B cell (primary cell): ENCODE data around the gene EMX1. TPM values are rescaled to one million over a fixed set of nuclear protein-coding genes. Genes with fewer than 3 reads are reported as not detected.

Source experiments
- ATAC-seq: fragments of 200-7000 bp; cut with Tn5 transposase; one replicate; pipeline ENCODE4 v1.10.0; 2021; ENCODE audit warnings: low read depth, mild to moderate bottlenecking, moderate number of reproducible peaks, moderate library complexity
- CTCF ChIA-PET: fragments of 350-600 bp; sonication (Branson Sonifier 250); formaldehyde crosslinking; loops from one replicate; lab custom pipeline; 2021; ENCODE audit warnings: antibody characterized with exemption, inconsistent platforms; lab: Charles Lee
- POLR2A ChIA-PET: fragments of 350-600 bp; sonication (Branson Sonifier 250); formaldehyde crosslinking; loops from one replicate; lab custom pipeline; 2021; ENCODE audit warnings: antibody characterized with exemption; lab: Charles Lee
- DNase-seq: peaks from one replicate; pipeline ENCODE4 v3.0.0; 2013
- H2AFZ ChIP-seq: 2 replicates; pipeline ENCODE4 v1.6.1; 2012; ENCODE audit warnings: mild to moderate bottlenecking, low read depth, low read length; ENCODE audit not compliant: insufficient read depth, poor library complexity, severe bottlenecking
- H3K27ac ChIP-seq, 2 donors: 1 replicate in 1 of 2; 2 replicates in 1 of 2; pipeline ENCODE4 v1.5.1; 2012 to 2013; ENCODE audit warnings: low read length in 2 of 2, mild to moderate bottlenecking in 2 of 2, moderate library complexity in 1 of 2
- H3K27me3 ChIP-seq, 4 experiments: fragments of 200-600 bp in 1 of 4; sonication (generic) in 1 of 4; replicated peaks in 1 of 4; 1 replicate in 2 of 4; 2 replicates in 2 of 4; pipeline versions ENCODE4 v1.6.1 to v1.7.0; 2013 to 2016; ENCODE audit warnings: low read length in 3 of 4, mild to moderate bottlenecking in 2 of 4, mixed read lengths in 1 of 4, moderate library complexity in 1 of 4; ENCODE audit not compliant: insufficient read depth in 4 of 4, control insufficient read depth in 3 of 4; ENCODE audit errors: control extremely low read depth in 1 of 4
- H3K36me3 ChIP-seq, 2 experiments: replicated peaks in 1 of 2; 1 replicate in 1 of 2; 2 replicates in 1 of 2; pipeline versions ENCODE4 v1.6.1 to v1.7.1; 2013; ENCODE audit warnings: low read length in 1 of 2; ENCODE audit not compliant: insufficient read depth in 2 of 2, control insufficient read depth in 1 of 2; ENCODE audit errors: control extremely low read depth in 1 of 2, extremely low read depth in 1 of 2
- H3K4me1 ChIP-seq, 2 donors: fragments of 200-600 bp in 1 of 2; sonication (generic) in 1 of 2; 1 replicate in 1 of 2; 2 replicates in 1 of 2; pipeline versions ENCODE4 v1.5.1 to v1.6.1; 2013 to 2017; ENCODE audit warnings: low read length in 2 of 2; ENCODE audit not compliant: control insufficient read depth in 2 of 2, insufficient read depth in 2 of 2
- H3K4me2 ChIP-seq: replicated peaks from 2 replicates; pipeline ENCODE3; 2012; ENCODE audit warnings: mild to moderate bottlenecking, low read depth, low read length; ENCODE audit not compliant: poor library complexity, severe bottlenecking
- H3K4me3 ChIP-seq, 5 experiments: fragments of 200-600 bp in 1 of 5; sonication (generic) in 1 of 5; 1 replicate in 3 of 5; 2 replicates in 2 of 5; pipeline versions ENCODE4 v1.5.1 to v1.7.0; 2011 to 2016; ENCODE audit warnings: low read length in 4 of 5, mild to moderate bottlenecking in 4 of 5, low read depth in 2 of 5, control low read depth in 1 of 5, moderate library complexity in 1 of 5; ENCODE audit not compliant: insufficient read depth in 1 of 5; ENCODE audit errors: control extremely low read depth in 1 of 5, extremely low read depth in 1 of 5
- H3K79me2 ChIP-seq: fragments of 200-600 bp; sonication (generic); one replicate; pipeline ENCODE4 v1.6.0; 2016; ENCODE audit warnings: low read length; ENCODE audit not compliant: control insufficient read depth, insufficient read depth
- H3K9ac ChIP-seq: fragments of 200-600 bp; sonication (generic); 2 replicates; pipeline ENCODE4 v1.6.1; 2017; ENCODE audit warnings: mild to moderate bottlenecking, low read length, moderate library complexity
- H3K9me3 ChIP-seq, 3 donors: one replicate each; pipeline versions ENCODE4 v1.6.1 to v1.7.1; 2013; ENCODE audit warnings: low read length in 2 of 3; ENCODE audit not compliant: control insufficient read depth in 2 of 3, insufficient read depth in 1 of 3; ENCODE audit errors: control extremely low read depth in 1 of 3
- H4K20me1 ChIP-seq: 2 replicates; pipeline ENCODE4 v1.6.0; 2012; ENCODE audit warnings: mild to moderate bottlenecking, low read length; ENCODE audit not compliant: insufficient read depth, control insufficient read depth, poor library complexity, severe bottlenecking
- H3K27ac Mint-ChIP-seq: one replicate; pipeline ENCODE4 v1.8.0; 2021; ENCODE audit warnings: mixed read lengths
- H3K27me3 Mint-ChIP-seq: one replicate; pipeline ENCODE4 v1.8.0; 2021; ENCODE audit warnings: mixed read lengths
- H3K4me1 Mint-ChIP-seq: one replicate; pipeline ENCODE4 v1.8.0; 2021; ENCODE audit warnings: mixed read lengths
- H3K4me3 Mint-ChIP-seq: one replicate; pipeline ENCODE4 v1.8.0; 2021; ENCODE audit warnings: mixed read lengths
- H3K9me3 Mint-ChIP-seq: one replicate; pipeline ENCODE4 v1.8.0; 2022; ENCODE audit warnings: mixed read lengths; ENCODE audit not compliant: insufficient read depth
- EZH2 ChIP-seq: IDR thresholded peaks from 2 replicates; pipeline ENCODE4 v1.6.1; 2012; ENCODE audit warnings: borderline replicate concordance, low read depth, mild to moderate bottlenecking, moderate library complexity, low read length; ENCODE audit not compliant: insufficient read depth, poor library complexity, severe bottlenecking
- WGBS: methylation state at CpG from one replicate; pipeline ENCODE4 v1.1.5; 2013; ENCODE audit warnings: missing lambda C conversion rate; ENCODE audit not compliant: insufficient coverage; 5-methylcytosine and 5-hydroxymethylcytosine counted together
- intact Hi-C: fragments of 100-400 bp; cut with micrococcal nuclease; formaldehyde crosslinking; loops from one replicate; pipeline ENCODE4 v1.10.0; 2022
- polyA plus RNA-seq: library from polyadenylated mRNA; depleted of rRNA; stranded (reverse); fragments of >200 nt; gene quantifications from 2 replicates; pipeline ENCODE4 v1.2.3, GENCODE V29; 2012
- total RNA-seq, 2 donors: library from RNA; stranded (reverse); fragments of 120-200 nt in 1 of 2; gene quantifications; 1 replicate in 1 of 2; 2 replicates in 1 of 2; pipeline versions ENCODE4 v1.2.3 to v1.2.4, GENCODE V29; 2013 to 2022
- TF ChIP-seq, protein P1 (sequence below): fragments of 200-600 bp; IDR thresholded peaks from one replicate; pipeline ENCODE4 v1.8.0; 2022; ENCODE audit warnings: antibody characterized with exemption, mild to moderate bottlenecking

EMX1 gene
- total and polyA plus RNA-seq, 2 donors (not counting 1 experiment from before 2014, with no cell fraction given): not detected

DNA sequence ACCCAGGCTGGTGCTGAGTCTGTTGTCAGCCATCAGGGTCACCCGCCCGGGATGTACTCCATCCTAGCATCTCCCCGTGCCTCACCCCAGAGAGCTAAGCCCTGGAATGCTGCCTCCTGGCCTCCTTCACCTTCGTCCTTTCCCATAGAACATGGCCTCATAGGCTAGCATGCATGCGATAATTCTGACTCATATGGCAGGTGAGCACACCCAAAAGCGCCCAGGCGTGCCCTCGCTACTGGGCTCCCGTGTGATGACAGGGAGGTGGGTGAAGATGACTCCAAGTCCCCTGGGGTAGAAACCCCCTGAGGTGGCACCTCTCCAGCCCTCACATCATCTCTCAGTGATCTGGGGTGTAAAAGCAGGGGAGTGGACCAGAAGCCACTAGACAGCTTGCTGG lies 22.8 kb upstream of the EMX1 start:
- Histone ChIP-seq H4K20me1 (no peaks in the 10 kb centered on the region), H3K79me2 (no peaks in the 10 kb centered on the region), H3K36me3 (no peaks in the 10 kb centered on the region), H2AFZ (no peak overlapping the region), H3K9me3 (peaks cover 0 to 6% (median 0%) of the 10 kb centered on the region in 3 donors), H3K27me3 (peaks cover 0 to 69% (median 18%) of the 10 kb centered on the region in 4 experiments), H3K27ac (no peak overlapping the region), H3K9ac (no peak overlapping the region), H3K4me2 (no peak overlapping the region), H3K4me1 (no peaks in the 10 kb centered on the region), H3K4me3 (no peak overlapping the region)
- ChIA-PET CTCF (interaction anchor here (3.4 kb wide), 1 partner anchor 282 kb away, joined by 45 read pairs; no protein-coding TSS in a partner anchor), POLR2A (no interaction called here)
- Mint-ChIP-seq H3K4me3 (no peak overlapping the region), H3K27ac (no peak overlapping the region), H3K9me3 (no peaks in the 10 kb centered on the region), H3K27me3 (peaks cover 55% of the 10 kb centered on the region), H3K4me1 (no peaks in the 10 kb centered on the region)
- TF ChIP-seq, protein P1, sequence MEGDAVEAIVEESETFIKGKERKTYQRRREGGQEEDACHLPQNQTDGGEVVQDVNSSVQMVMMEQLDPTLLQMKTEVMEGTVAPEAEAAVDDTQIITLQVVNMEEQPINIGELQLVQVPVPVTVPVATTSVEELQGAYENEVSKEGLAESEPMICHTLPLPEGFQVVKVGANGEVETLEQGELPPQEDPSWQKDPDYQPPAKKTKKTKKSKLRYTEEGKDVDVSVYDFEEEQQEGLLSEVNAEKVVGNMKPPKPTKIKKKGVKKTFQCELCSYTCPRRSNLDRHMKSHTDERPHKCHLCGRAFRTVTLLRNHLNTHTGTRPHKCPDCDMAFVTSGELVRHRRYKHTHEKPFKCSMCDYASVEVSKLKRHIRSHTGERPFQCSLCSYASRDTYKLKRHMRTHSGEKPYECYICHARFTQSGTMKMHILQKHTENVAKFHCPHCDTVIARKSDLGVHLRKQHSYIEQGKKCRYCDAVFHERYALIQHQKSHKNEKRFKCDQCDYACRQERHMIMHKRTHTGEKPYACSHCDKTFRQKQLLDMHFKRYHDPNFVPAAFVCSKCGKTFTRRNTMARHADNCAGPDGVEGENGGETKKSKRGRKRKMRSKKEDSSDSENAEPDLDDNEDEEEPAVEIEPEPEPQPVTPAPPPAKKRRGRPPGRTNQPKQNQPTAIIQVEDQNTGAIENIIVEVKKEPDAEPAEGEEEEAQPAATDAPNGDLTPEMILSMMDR: no peak
- TF ChIP-seq EZH2: no peak
- intact Hi-C loops: no loop called here
- DNase-seq (no peak), ATAC-seq (no peak)
- WGBS: 93% methylated on average over 6 of the region's 9 CpGs

DNA sequence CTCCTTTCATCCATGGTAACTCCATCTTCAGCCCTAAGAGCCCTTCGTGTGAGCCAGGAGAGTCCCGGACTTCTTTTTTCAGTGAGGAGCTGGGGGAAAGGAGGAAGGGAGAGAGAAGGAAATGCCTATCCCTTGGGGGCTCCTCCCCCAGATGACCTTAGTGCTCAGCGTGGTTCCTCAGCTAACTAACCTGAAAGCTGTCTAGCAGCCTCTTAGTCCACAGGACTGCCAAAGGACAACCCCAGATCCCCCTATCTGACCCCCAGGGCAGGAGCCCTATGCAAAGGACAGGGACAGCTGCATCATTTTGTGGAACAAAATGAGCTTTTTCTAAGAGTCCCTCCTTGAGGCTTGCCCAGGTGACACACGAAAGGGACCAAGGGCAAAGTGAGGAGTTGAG lies 22.2 kb upstream of the EMX1 start:
- no peak overlapping the region for H2AFZ ChIP-seq
- no peak overlapping the region for H3K4me3 ChIP-seq
- H3K27me3 ChIP-seq: peaks cover 0 to 65% (median 16%) of the 10 kb centered on the region in 4 experiments
- H3K9me3 ChIP-seq: peaks cover 0 to 6% (median 0%) of the 10 kb centered on the region in 3 donors
- H3K27ac ChIP-seq: no peak overlapping the region
- H3K79me2 ChIP-seq: no peaks in the 10 kb centered on the region
- no peak for ATAC-seq
- no peaks in the 10 kb centered on the region for H3K4me1 ChIP-seq
- intact Hi-C loops: no loop called here
- no peaks in the 10 kb centered on the region for H3K36me3 ChIP-seq
- H3K9ac ChIP-seq: no peak overlapping the region
- no peaks in the 10 kb centered on the region for H3K4me1 Mint-ChIP-seq
- no peaks in the 10 kb centered on the region for H4K20me1 ChIP-seq
- H3K27me3 Mint-ChIP-seq: peaks cover 50% of the 10 kb centered on the region
- TF ChIP-seq, protein P1: no peak
- TF ChIP-seq EZH2: no peak
- H3K4me2 ChIP-seq: no peak overlapping the region
- H3K9me3 Mint-ChIP-seq: no peaks in the 10 kb centered on the region
- 18% methylated on average over 1 of the region's 4 CpGs for WGBS
- CTCF ChIA-PET: interaction anchor here (1.1 kb wide), 1 partner anchor 12 kb away, joined by 4 read pairs; no protein-coding TSS in a partner anchor
- no peak overlapping the region for H3K4me3 Mint-ChIP-seq
- DNase-seq: no peak
- no peak overlapping the region for H3K27ac Mint-ChIP-seq
- POLR2A ChIA-PET: no interaction called here
